ENCODE results near the gene SPNS2. TPM values are rescaled to one million over a fixed set of nuclear protein-coding genes. Genes with fewer than 3 reads are reported as not detected.

Gene SPNS2
- total RNA-seq, 4 donors from 2014 or later: 8.7 to 72.0 (median 18.2) TPM

- Histone ChIP-seq H3K27ac (no peak overlapping the region), H3K4me1 (no peaks in the 10 kb centered on the region), H3K4me3 (no peak overlapping the region), H3K36me3 (no peaks in the 10 kb centered on the region), H3K27me3 (no peaks in the 10 kb centered on the region), H3K9me3 (no peaks in the 10 kb centered on the region)
- intact Hi-C loops (cut with DNase I; ENCODE audit: low total_unique reads) (loop anchor here (5.0 kb wide), 1 partner anchor 1472 kb away; no protein-coding TSS in a partner anchor), in situ Hi-C loops (cut with MboI; ENCODE audit: low pct_ligation_motif_present in 1 of 4, low pct_unique_long_range_greater_than_20kb in 1 of 4, low sequenced_read_pairs in 3 of 4) (no loop called here)
- TF ChIP-seq POLR2A (IDR thresholded peaks at IDR 0.05) (no peak), CTCF (IDR thresholded peaks at IDR 0.05) (no peak), EP300 (IDR thresholded peaks at IDR 0.05; ENCODE audit: low read depth) (no peak)
- 73 to 90% methylated on average over 7 to 12 of the region's 12 CpGs for WGBS, 2 donors (ENCODE audit: low coverage in 1 of 2)
- DNase-seq: no peak
Measured at GRCh38 chr17:4469552-4469951, 29.1 kb upstream of the SPNS2 start.

GRCh38 chr17:4472286-4472685, 26.4 kb upstream of the SPNS2 start:
- Histone ChIP-seq H3K27ac (no peak overlapping the region), H3K4me1 (peaks cover 5 to 15% (median 10%) of the 10 kb centered on the region in 4 donors), H3K36me3 (no peaks in the 10 kb centered on the region), H3K27me3 (no peaks in the 10 kb centered on the region), H3K9me3 (no peaks in the 10 kb centered on the region), H3K4me3 (no peak overlapping the region)
- WGBS, 2 donors (ENCODE audit: low coverage in 1 of 2): 63 to 98% methylated on average over 1 to 3 of the region's 3 CpGs
- intact Hi-C loops (cut with DNase I; ENCODE audit: low total_unique reads) (no loop called here), in situ Hi-C loops (cut with MboI; ENCODE audit: low pct_ligation_motif_present in 1 of 4, low pct_unique_long_range_greater_than_20kb in 1 of 4, low sequenced_read_pairs in 3 of 4) (no loop called here)
- TF ChIP-seq POLR2A (IDR thresholded peaks at IDR 0.05) (no peak), POLR2AphosphoS5 (IDR thresholded peaks at IDR 0.05) (no peak), CTCF (IDR thresholded peaks at IDR 0.05) (no peak), EP300 (IDR thresholded peaks at IDR 0.05; ENCODE audit: low read depth) (no peak)
- DNase-seq: no peak

GRCh38 chr17:4474093-4474492, 24.6 kb upstream of the SPNS2 start:
- intact Hi-C loops (cut with DNase I; ENCODE audit: low total_unique reads) (no loop called here), in situ Hi-C loops (cut with MboI; ENCODE audit: low pct_ligation_motif_present in 1 of 4, low pct_unique_long_range_greater_than_20kb in 1 of 4, low sequenced_read_pairs in 3 of 4) (no loop called here)
- Histone ChIP-seq H3K4me1 (peaks cover 5 to 23% (median 11%) of the 10 kb centered on the region in 4 donors), H3K27me3 (no peaks in the 10 kb centered on the region), H3K4me3 (no peak overlapping the region), H3K9me3 (no peaks in the 10 kb centered on the region), H3K27ac (no peak overlapping the region), H3K36me3 (no peaks in the 10 kb centered on the region)
- WGBS, 2 donors (ENCODE audit: low coverage in 1 of 2): 87% methylated on average over 10 of the region's 13 CpGs; no CpG with 5 or more reads in 1 of the 2 donors
- TF ChIP-seq POLR2AphosphoS5 (IDR thresholded peaks at IDR 0.05) (no peak), EP300 (IDR thresholded peaks at IDR 0.05; ENCODE audit: low read depth) (no peak), CTCF (IDR thresholded peaks at IDR 0.05) (no peak), POLR2A (IDR thresholded peaks at IDR 0.05) (no peak)
- DNase-seq: no peak

GRCh38 chr17:4475001-4475400, 23.7 kb upstream of the SPNS2 start:
- Histone ChIP-seq H3K27ac (no peak overlapping the region), H3K27me3 (no peaks in the 10 kb centered on the region), H3K4me1 (peaks cover 6 to 32% (median 19%) of the 10 kb centered on the region in 4 donors), H3K36me3 (no peaks in the 10 kb centered on the region), H3K9me3 (no peaks in the 10 kb centered on the region), H3K4me3 (no peak overlapping the region)
- intact Hi-C loops (cut with DNase I; ENCODE audit: low total_unique reads): no loop called here
- WGBS, 2 donors (ENCODE audit: low coverage in 1 of 2): 86 to 100% methylated on average over 2 to 9 of the region's 9 CpGs
- TF ChIP-seq EP300 (IDR thresholded peaks at IDR 0.05; ENCODE audit: low read depth): no peak
- no peak for TF ChIP-seq POLR2A (IDR thresholded peaks at IDR 0.05)
- no peak for TF ChIP-seq POLR2AphosphoS5 (IDR thresholded peaks at IDR 0.05)
- TF ChIP-seq CTCF (IDR thresholded peaks at IDR 0.05): no peak
- no peak for DNase-seq
- in situ Hi-C loops (cut with MboI; ENCODE audit: low pct_ligation_motif_present in 1 of 4, low pct_unique_long_range_greater_than_20kb in 1 of 4, low sequenced_read_pairs in 3 of 4): no loop called here
